K562 (cell line): ENCODE results near the gene SLC25A21. TPM values are rescaled to one million over a fixed set of nuclear protein-coding genes. Genes with fewer than 3 reads are reported as not detected.

Experiments
- ATAC-seq: fragments of 200-7000 bp; cut with Tn5 transposase; 3 replicates; pipeline ENCODE4 v1.9.1; 2020; ENCODE audit warnings: moderate library complexity
- BruUV-seq: library from RNA; stranded (reverse); fragments of 400-500 nt; replicated peaks from 2 replicates; lab custom pipeline; 2021; lab: Mats Ljungman, UMichigan
- CTCF ChIA-PET: fragments of 300-600 bp; formaldehyde crosslinking; extraction: SDS; loops from one replicate; lab custom pipeline; 2021; ENCODE audit warnings: low intra/inter-chr PET ratio; lab: Yijun Ruan, JAX
- POLR2A ChIA-PET: fragments of 300-600, 350-650 bp; sonication (Branson Sonifier 250); formaldehyde crosslinking; extraction: SDS; loops from one replicate; lab custom pipeline; 2021; ENCODE audit warnings: antibody characterized with exemption, inconsistent platforms; lab: Yijun Ruan, JAX
- DNase-seq, 4 experiments: peaks; one replicate each; pipeline versions ENCODE4 v3.0.0 to v3.0.0-alpha.2; 2011 to 2018; ENCODE audit warnings: low spot score in 3 of 4, mixed read lengths in 3 of 4; ENCODE audit errors: extremely low read depth in 1 of 4
- FAIRE-seq: peaks from 2 replicates; lab custom pipeline; 2011; peaks lifted over from hg19 to GRCh38; lab: Jason Lieb, UNC
- H2AFZ ChIP-seq: 2 replicates; pipeline ENCODE4 v1.6.0; 2011; ENCODE audit warnings: low read depth, low read length, control low read depth, inconsistent platforms
- H3K27ac ChIP-seq: fragments of 200-600 bp; 3 replicates; pipeline ENCODE4 v1.8.0; 2011; ENCODE audit warnings: low read depth, mild to moderate bottlenecking, control low read depth, inconsistent platforms, low read length, moderate library complexity, mixed read lengths; ENCODE audit errors: extremely low read depth
- H3K27me3 ChIP-seq, 2 experiments: fragments of 300-600 bp in 1 of 2; 2 replicates in 1 of 2; 3 replicates in 1 of 2; pipeline versions ENCODE4 v1.6.0 to v1.8.0; 2011; ENCODE audit warnings: inconsistent platforms in 2 of 2, low read length in 2 of 2, mild to moderate bottlenecking in 1 of 2, mixed read lengths in 1 of 2, moderate library complexity in 1 of 2; ENCODE audit not compliant: control insufficient read depth in 2 of 2, insufficient read depth in 2 of 2
- H3K36me3 ChIP-seq: fragments of 300-600 bp; 3 replicates; pipeline ENCODE4 v1.8.0; 2011; ENCODE audit warnings: mild to moderate bottlenecking, low read length, inconsistent platforms; ENCODE audit not compliant: control insufficient read depth, insufficient read depth
- H3K4me1 ChIP-seq, 2 experiments: fragments of 200-600 bp in 1 of 2; replicated peaks in 1 of 2; 2 replicates in 1 of 2; 3 replicates in 1 of 2; pipeline versions ENCODE4 v1.5.1 to v1.8.0; 2011; ENCODE audit warnings: inconsistent platforms in 2 of 2, low read length in 2 of 2, mild to moderate bottlenecking in 1 of 2, mixed read lengths in 1 of 2, moderate library complexity in 1 of 2; ENCODE audit not compliant: control insufficient read depth in 2 of 2, insufficient read depth in 2 of 2
- H3K4me2 ChIP-seq: 2 replicates; pipeline ENCODE4 v1.6.1; 2011; ENCODE audit warnings: low read length, control low read depth, inconsistent platforms, mixed read lengths; ENCODE audit not compliant: insufficient read depth
- H3K4me3 ChIP-seq: fragments of 200-600 bp; sonication (generic), shearing (Covaris generic); 2 replicates; pipeline ENCODE4 v1.5.1; 2016; ENCODE audit warnings: control low read depth, inconsistent platforms
- H3K79me2 ChIP-seq: fragments of 200-600 bp; 3 replicates; pipeline ENCODE4 v1.8.0; 2011; ENCODE audit warnings: low read length, inconsistent platforms; ENCODE audit not compliant: control insufficient read depth, insufficient read depth
- H3K9ac ChIP-seq, 2 experiments: 2 replicates each; pipeline versions ENCODE4 v1.6.0 to v1.6.1; 2011; ENCODE audit warnings: low read depth in 2 of 2, low read length in 2 of 2, control low read depth in 1 of 2, inconsistent platforms in 1 of 2, mild to moderate bottlenecking in 1 of 2, mixed read lengths in 1 of 2; ENCODE audit not compliant: insufficient read depth in 1 of 2
- H3K9me1 ChIP-seq: one replicate; pipeline ENCODE4 v1.6.0; 2011; ENCODE audit warnings: inconsistent platforms, mild to moderate bottlenecking, low read length, moderate library complexity; ENCODE audit not compliant: control insufficient read depth, insufficient read depth
- H3K9me3 ChIP-seq: replicated peaks from 2 replicates; pipeline ENCODE4 v1.5.1; 2011; ENCODE audit warnings: low read depth, low read length, inconsistent platforms; ENCODE audit not compliant: control insufficient read depth, insufficient read depth
- H4K20me1 ChIP-seq: replicated peaks from 2 replicates; pipeline ENCODE4 v1.6.1; 2011; ENCODE audit warnings: low read length, inconsistent platforms, mixed read lengths; ENCODE audit not compliant: control insufficient read depth, insufficient read depth
- ELF2 ChIP-seq: fragments of 250-450 bp; sonication (Bioruptor Pico); IDR thresholded peaks from 2 replicates; pipeline ENCODE4 v1.5.0; 2021; ENCODE audit warnings: mild to moderate bottlenecking
- NR2C1 ChIP-seq, 2 experiments: fragments of 450-650 bp; IDR thresholded peaks; 2 replicates each; pipeline ENCODE4 v1.6.1; 2017; ENCODE audit warnings: mild to moderate bottlenecking in 2 of 2, antibody characterized with exemption in 1 of 2, inconsistent platforms in 1 of 2, missing compliant biosample characterization in 1 of 2, missing genetic modification characterization in 1 of 2
- PTBP1 ChIP-seq: fragments of 200-400 bp; formaldehyde crosslinking; IDR thresholded peaks from 2 replicates; pipeline ENCODE4 v1.6.1; 2017; ENCODE audit warnings: low read depth, low read length
- SMARCA4 ChIP-seq: fragments of 450-650 bp; IDR thresholded peaks from 2 replicates; pipeline ENCODE4 v1.6.1; 2016
- SRSF9 ChIP-seq: fragments of 200-400 bp; formaldehyde crosslinking; IDR thresholded peaks from 2 replicates; pipeline ENCODE4 v1.6.1; 2017; ENCODE audit warnings: low read depth, low read length, borderline replicate concordance
- ZNF124 ChIP-seq: sonication (generic); formaldehyde crosslinking; IDR thresholded peaks from 2 replicates; pipeline ENCODE4 v1.8.1; 2022; ENCODE audit warnings: missing genetic modification reagents
- ZNF717 ChIP-seq: fragments of 250-450 bp; sonication (Bioruptor Pico); IDR thresholded peaks from 2 replicates; pipeline ENCODE4 v1.5.0; 2021
- WGBS: fragments of 100-300 bp; shearing (Covaris generic); methylation state at CpG from one replicate; pipeline ENCODE4 v1.1.6; 2016; ENCODE audit warnings: low coverage, mixed read lengths; ENCODE audit not compliant: insufficient coverage; ENCODE audit errors: missing lambda C conversion rate; 5-methylcytosine and 5-hydroxymethylcytosine counted together
- in situ Hi-C: fragments of 300-500 bp; cut with MboI; formaldehyde crosslinking; loops from 4 replicates; pipeline ENCODE4 v1.15.0; 2018; ENCODE audit warnings: inconsistent platforms, mixed read lengths
- intact Hi-C: fragments of 100-400 bp; cut with micrococcal nuclease; formaldehyde crosslinking; loops from 2 replicates; pipeline ENCODE4 v1.14.2; 2022
- polyA plus RNA-seq, 8 experiments: library from polyadenylated mRNA; depleted of rRNA in 4 of 8; stranded (reverse) in 5 of 8; unstranded in 3 of 8; fragments of >200 nt; fragmentation: Nextera tagmentation in 2 of 8; fragmentation: Illumina TruSeq in 1 of 8; extraction: Ambion mirVana in 2 of 8; extraction: Trizol in 1 of 8; gene quantifications; 2 replicates each; pipeline versions ENCODE4 v1.2.1 to v1.2.3, GENCODE V29; 2011 to 2014; ENCODE audit warnings: inconsistent platforms in 1 of 8, missing spikeins in 1 of 8
- total RNA-seq, 7 experiments: library from RNA; depleted of rRNA in 6 of 7; stranded (reverse); fragments of >200 nt in 6 of 7; fragmentation: Illumina TruSeq in 2 of 7; extraction: Trizol in 2 of 7; gene quantifications; 2 replicates each; pipeline versions ENCODE4 v1.2.1 to v1.2.3, GENCODE V29; 2011 to 2021; ENCODE audit warnings: low replicate concordance in 1 of 7
- TF ChIP-seq, protein P1 (sequence below): IDR thresholded peaks from 2 replicates; pipeline ENCODE4 v1.6.1; 2016; ENCODE audit warnings: missing genetic modification characterization, missing compliant biosample characterization

Gene SLC25A21
- total and polyA plus RNA-seq, 9 of the 15 experiments (the other 6 are each of a cell fraction or from before 2014, with no cell fraction given) = 15.2 to 46.7 (median 28.7) TPM

DNA sequence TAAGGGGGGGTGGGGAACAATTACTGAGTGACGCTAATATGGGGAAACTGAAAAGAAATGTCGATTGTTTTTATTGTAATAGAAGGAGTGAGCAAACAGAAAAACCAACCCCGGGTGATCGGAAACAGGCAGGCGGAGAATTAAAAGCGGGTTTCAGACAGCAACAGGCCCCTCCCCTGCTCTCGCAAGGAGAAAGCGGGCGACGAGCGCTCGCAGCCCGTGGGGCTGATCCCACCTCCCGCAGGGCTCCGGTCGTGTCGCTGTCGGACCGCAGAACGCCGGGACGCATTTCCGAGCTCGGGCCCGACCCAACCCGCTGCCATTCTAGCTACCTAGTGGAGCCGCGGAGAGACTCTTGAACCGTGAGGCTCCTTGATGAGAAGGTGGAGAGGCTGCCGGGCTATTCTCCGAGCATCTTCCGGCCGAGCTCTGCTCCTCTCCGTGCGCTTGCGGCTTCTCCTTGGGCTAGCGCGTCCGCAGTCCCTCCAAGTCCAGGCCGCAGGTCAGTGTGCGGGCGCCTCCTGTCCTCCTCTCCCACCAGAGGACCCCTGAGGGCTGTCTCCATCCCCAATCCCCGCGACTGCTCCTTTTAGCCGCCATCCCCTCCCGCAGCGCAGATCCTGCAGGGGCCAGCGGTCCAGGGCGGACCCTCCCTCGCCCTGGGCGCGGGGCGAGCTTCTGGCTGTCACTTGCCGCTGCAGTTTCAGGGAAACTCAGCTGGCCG is 514.8 kb downstream of the SLC25A21 start:
- CTCF ChIA-PET = no interaction called here
- Histone ChIP-seq H3K4me2 (no peak overlapping the region), H3K9me1 (no peaks in the 10 kb centered on the region), H3K4me3 (no peak overlapping the region), H3K9me3 (no peaks in the 10 kb centered on the region; the same call in 1 of the 2 replicates), H3K79me2 (peaks cover 2% of the 10 kb centered on the region; the same call in 2 of the 3 replicates), H3K27ac (no peak overlapping the region), H4K20me1 (no peaks in the 10 kb centered on the region), H3K36me3 (no peaks in the 10 kb centered on the region), H3K27me3 (no peaks in the 10 kb centered on the region; a peak in 2 of 5 replicates), H2AFZ (no peak overlapping the region), H3K9ac (no peak overlapping the region), H3K4me1 (peaks cover 0 to 13% of the 10 kb centered on the region in 2 experiments; a peak in 2 of 5 replicates)
- no TSS peak for BruUV-seq
- WGBS = 83% methylated on average over 21 of the region's 55 CpGs
- in situ Hi-C loops = no loop called here
- no peak for DNase-seq
- intact Hi-C loops = no loop called here
- ATAC-seq = no peak
- TF ChIP-seq PTBP1 (no peak), SMARCA4 (no peak), ELF2 (no peak), ZNF124 (CRISPR knock-in tag) (no peak), SRSF9 (no peak), ZNF717 (CRISPR knock-in tag) (no peak), NR2C1 (IDR thresholded peaks at IDR 0.05) (no peak), NR2C1 (tag; IDR thresholded peaks at IDR 0.05) (no peak)
- TF ChIP-seq, protein P1, sequence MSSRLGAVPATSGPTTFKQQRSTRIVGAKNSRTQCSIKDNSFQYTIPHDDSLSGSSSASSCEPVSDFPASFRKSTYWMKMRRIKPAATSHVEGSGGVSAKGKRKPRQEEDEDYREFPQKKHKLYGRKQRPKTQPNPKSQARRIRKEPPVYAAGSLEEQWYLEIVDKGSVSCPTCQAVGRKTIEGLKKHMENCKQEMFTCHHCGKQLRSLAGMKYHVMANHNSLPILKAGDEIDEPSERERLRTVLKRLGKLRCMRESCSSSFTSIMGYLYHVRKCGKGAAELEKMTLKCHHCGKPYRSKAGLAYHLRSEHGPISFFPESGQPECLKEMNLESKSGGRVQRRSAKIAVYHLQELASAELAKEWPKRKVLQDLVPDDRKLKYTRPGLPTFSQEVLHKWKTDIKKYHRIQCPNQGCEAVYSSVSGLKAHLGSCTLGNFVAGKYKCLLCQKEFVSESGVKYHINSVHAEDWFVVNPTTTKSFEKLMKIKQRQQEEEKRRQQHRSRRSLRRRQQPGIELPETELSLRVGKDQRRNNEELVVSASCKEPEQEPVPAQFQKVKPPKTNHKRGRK = no peak
- POLR2A ChIA-PET = interaction anchor here (0.6 kb wide), 1 partner anchor 106 kb away, joined by 3 read pairs; no protein-coding TSS in a partner anchor
- FAIRE-seq = no peak
